WTC11 (cell line): ENCODE data around the gene EPX.

Experiments used
- ETV6 ChIP-seq: sonication (generic); formaldehyde crosslinking; IDR thresholded peaks from 2 replicates; pipeline ENCODE4 v1.8.1; 2022; ENCODE audit warnings: mild to moderate bottlenecking, missing genetic modification reagents
- FOXJ3 ChIP-seq: sonication (generic); formaldehyde crosslinking; IDR thresholded peaks from 2 replicates; pipeline ENCODE4 v1.9.0; 2021; ENCODE audit warnings: missing genetic modification reagents, mild to moderate bottlenecking, borderline replicate concordance
- MXD4 ChIP-seq: fragments of 250-450 bp; sonication (Bioruptor Pico); IDR thresholded peaks from 2 replicates; pipeline ENCODE4 v1.8.0; 2021; ENCODE audit warnings: mild to moderate bottlenecking, moderate library complexity, borderline replicate concordance
- NFYB ChIP-seq: sonication (generic); formaldehyde crosslinking; conservative IDR thresholded peaks from 2 replicates; pipeline ENCODE4 v1.8.0; 2022; ENCODE audit warnings: low read depth, missing genetic modification reagents
- ZNF317 ChIP-seq: sonication (generic); formaldehyde crosslinking; IDR thresholded peaks from 2 replicates; pipeline ENCODE4 v1.8.1; 2023; ENCODE audit warnings: low read depth, mild to moderate bottlenecking, moderate library complexity, missing genetic modification reagents, borderline replicate concordance
- ZNF396 ChIP-seq: fragments of 250-450 bp; sonication (Bioruptor Pico); IDR thresholded peaks from 2 replicates; pipeline ENCODE4 v1.8.0; 2021; ENCODE audit warnings: mild to moderate bottlenecking, moderate library complexity, borderline replicate concordance
- TF ChIP-seq, protein P1 (sequence below): sonication (generic); formaldehyde crosslinking; IDR thresholded peaks from 2 replicates; pipeline ENCODE4 v1.8.1; 2023; ENCODE audit warnings: mild to moderate bottlenecking, missing genetic modification reagents, moderate library complexity
- TF ChIP-seq, protein P2 (sequence below): fragments of 200-600 bp; IDR thresholded peaks from 2 replicates; pipeline ENCODE4 v1.8.0; 2022; ENCODE audit warnings: antibody characterized with exemption
- TF ChIP-seq, protein P3 (sequence below): sonication (generic); formaldehyde crosslinking; IDR thresholded peaks from 2 replicates; pipeline ENCODE4 v1.8.0; 2022; ENCODE audit warnings: mild to moderate bottlenecking, missing genetic modification reagents

DNA sequence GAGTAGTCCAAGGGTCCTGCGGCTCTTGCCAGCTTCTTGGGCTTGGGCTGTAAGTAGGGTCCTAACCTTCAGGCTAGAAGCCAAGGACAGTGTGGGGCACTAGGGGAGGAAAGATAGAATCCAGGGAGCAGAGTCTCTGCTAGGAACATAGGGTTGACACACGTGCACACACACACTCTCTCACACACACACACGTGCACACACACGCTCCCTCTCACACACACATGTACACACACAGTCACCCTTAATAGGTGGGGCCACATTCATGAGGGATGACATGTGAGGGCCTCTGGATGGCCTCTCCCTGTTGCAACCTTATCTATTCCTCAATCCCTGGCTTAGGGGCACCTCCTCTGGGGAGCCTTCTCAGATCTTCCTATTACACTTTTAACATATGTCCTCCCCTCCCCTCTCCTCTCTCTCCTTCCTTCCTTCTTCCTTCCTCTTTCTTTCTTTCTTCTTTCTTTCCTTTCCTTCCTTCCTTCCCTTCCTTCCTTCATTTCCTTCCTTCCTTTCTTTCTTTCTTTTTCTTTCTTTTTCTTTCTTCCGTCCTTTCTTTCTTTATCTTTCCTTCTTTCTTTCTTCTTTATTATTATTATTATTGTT is 3.1 kb downstream of the EPX start:
- TF ChIP-seq ETV6 (CRISPR knock-in tag), result no peak
- TF ChIP-seq, protein P1, sequence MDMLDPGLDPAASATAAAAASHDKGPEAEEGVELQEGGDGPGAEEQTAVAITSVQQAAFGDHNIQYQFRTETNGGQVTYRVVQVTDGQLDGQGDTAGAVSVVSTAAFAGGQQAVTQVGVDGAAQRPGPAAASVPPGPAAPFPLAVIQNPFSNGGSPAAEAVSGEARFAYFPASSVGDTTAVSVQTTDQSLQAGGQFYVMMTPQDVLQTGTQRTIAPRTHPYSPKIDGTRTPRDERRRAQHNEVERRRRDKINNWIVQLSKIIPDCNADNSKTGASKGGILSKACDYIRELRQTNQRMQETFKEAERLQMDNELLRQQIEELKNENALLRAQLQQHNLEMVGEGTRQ (CRISPR knock-in tag), result no peak
- TF ChIP-seq MXD4, result no peak
- TF ChIP-seq, protein P2, sequence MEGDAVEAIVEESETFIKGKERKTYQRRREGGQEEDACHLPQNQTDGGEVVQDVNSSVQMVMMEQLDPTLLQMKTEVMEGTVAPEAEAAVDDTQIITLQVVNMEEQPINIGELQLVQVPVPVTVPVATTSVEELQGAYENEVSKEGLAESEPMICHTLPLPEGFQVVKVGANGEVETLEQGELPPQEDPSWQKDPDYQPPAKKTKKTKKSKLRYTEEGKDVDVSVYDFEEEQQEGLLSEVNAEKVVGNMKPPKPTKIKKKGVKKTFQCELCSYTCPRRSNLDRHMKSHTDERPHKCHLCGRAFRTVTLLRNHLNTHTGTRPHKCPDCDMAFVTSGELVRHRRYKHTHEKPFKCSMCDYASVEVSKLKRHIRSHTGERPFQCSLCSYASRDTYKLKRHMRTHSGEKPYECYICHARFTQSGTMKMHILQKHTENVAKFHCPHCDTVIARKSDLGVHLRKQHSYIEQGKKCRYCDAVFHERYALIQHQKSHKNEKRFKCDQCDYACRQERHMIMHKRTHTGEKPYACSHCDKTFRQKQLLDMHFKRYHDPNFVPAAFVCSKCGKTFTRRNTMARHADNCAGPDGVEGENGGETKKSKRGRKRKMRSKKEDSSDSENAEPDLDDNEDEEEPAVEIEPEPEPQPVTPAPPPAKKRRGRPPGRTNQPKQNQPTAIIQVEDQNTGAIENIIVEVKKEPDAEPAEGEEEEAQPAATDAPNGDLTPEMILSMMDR, result no peak
- no peak for TF ChIP-seq ZNF317 (CRISPR knock-in tag)
- no peak for TF ChIP-seq NFYB (CRISPR knock-in tag)
- no peak for TF ChIP-seq ZNF396
- TF ChIP-seq, protein P3, sequence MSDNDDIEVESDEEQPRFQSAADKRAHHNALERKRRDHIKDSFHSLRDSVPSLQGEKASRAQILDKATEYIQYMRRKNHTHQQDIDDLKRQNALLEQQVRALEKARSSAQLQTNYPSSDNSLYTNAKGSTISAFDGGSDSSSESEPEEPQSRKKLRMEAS (CRISPR knock-in tag), result no peak
- TF ChIP-seq FOXJ3, result no peak
